Kidney epithelial cell (primary cell): Measurements from ENCODE around the gene GGCT. TPM values are rescaled to one million over a fixed set of nuclear protein-coding genes. Genes with fewer than 3 reads are reported as not detected.
"Not testable (repeated sequence)": the region's sequence is repeated elsewhere in the genome, so short reads cannot be mapped to it uniquely, and the experiment has no call there.

ENCODE experiments used
- DNase-seq: peaks from one replicate; pipeline ENCODE4 v3.0.0-alpha.2; 2010; ENCODE audit warnings: low read depth
- H3K27me3 ChIP-seq: 2 replicates; pipeline ENCODE4 v1.6.0; 2011; ENCODE audit warnings: low read length; ENCODE audit not compliant: control insufficient read depth, insufficient read depth
- H3K36me3 ChIP-seq: 2 replicates; pipeline ENCODE4 v1.5.1; 2011; ENCODE audit warnings: low read length; ENCODE audit not compliant: control insufficient read depth, insufficient read depth
- H3K4me3 ChIP-seq: 2 replicates; pipeline ENCODE4 v1.5.1; 2011; ENCODE audit warnings: low read depth, mild to moderate bottlenecking, control low read depth, low read length
- total RNA-seq: library from RNA; depleted of rRNA; stranded (reverse); fragments of >200 nt; gene quantifications from 2 replicates; pipeline ENCODE4 v1.2.3, GENCODE V29; 2015
- TF ChIP-seq, protein P1 (sequence below): IDR thresholded peaks from 2 replicates; pipeline ENCODE4 v1.5.1; 2011; ENCODE audit warnings: mild to moderate bottlenecking, moderate library complexity, low read length, control low read depth, inconsistent platforms; ENCODE audit not compliant: insufficient read depth, poor library complexity, severe bottlenecking

GGCT gene
- total RNA-seq, 1 donor from 2014 or later: 37.8 TPM

DNA sequence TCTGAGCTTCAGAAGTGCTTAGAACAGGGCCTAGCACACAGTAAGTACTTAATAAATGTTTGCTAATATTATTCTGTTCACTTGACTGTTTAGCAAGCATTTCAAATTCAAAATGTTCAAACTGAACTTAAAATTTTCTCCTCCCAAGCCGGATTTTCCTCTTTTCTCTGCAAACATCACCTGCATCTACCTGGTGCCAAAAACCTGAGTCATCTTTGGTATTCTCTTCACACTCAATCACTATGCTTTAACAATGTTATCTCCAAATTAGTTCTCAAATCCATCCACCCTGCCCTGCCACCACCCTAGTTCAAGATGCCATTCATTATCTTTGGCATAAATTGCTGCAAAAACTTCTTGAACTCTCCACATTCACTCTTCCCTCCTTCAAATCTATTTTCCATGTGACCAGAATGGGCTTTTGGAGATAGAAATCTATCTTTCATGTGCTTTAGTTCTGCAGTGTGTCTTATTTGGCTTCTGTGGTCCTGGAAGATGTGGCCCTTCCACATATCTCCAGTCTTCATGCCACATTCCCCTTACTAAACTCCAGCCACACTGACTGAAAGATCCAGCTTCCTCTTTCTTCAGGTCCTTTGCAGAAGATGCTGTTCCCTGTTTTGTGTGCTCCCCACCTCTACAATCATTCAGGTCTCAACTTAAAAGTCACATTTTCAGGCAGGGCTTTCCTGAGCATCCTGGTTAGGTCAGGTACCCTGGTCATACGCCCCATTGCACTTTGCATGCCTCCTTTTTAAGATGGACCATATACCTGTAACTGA, 2.0 kb downstream of the GGCT start:
- H3K4me3 ChIP-seq: no peak overlapping the region
- TF ChIP-seq, protein P1, sequence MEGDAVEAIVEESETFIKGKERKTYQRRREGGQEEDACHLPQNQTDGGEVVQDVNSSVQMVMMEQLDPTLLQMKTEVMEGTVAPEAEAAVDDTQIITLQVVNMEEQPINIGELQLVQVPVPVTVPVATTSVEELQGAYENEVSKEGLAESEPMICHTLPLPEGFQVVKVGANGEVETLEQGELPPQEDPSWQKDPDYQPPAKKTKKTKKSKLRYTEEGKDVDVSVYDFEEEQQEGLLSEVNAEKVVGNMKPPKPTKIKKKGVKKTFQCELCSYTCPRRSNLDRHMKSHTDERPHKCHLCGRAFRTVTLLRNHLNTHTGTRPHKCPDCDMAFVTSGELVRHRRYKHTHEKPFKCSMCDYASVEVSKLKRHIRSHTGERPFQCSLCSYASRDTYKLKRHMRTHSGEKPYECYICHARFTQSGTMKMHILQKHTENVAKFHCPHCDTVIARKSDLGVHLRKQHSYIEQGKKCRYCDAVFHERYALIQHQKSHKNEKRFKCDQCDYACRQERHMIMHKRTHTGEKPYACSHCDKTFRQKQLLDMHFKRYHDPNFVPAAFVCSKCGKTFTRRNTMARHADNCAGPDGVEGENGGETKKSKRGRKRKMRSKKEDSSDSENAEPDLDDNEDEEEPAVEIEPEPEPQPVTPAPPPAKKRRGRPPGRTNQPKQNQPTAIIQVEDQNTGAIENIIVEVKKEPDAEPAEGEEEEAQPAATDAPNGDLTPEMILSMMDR: no peak
- no peaks in the 10 kb centered on the region for H3K36me3 ChIP-seq
- DNase-seq: no peak
- H3K27me3 ChIP-seq: no peaks in the 10 kb centered on the region

DNA sequence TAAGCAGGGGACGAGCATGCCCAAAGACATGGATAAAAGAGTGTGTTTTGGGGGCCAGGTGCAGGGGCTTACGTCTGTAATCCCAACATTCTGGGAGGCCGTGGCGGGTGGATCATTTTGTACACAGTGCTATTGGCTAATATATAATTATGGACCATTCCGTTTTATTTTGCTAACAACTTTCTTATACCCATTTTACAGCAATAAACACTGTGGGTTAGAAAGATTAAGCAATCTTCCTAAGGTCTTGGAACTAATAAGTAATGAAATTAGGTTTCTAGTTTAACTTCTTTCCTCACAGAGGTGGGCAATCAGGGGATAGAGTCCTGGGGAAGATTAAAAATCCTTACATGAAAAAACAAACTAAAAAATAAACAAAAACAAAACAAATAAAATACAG, 3.4 kb downstream of the GGCT start:
- no peaks in the 10 kb centered on the region for H3K27me3 ChIP-seq
- TF ChIP-seq, protein P1: no peak
- H3K36me3 ChIP-seq: no peaks in the 10 kb centered on the region
- DNase-seq: no peak
- no peak overlapping the region for H3K4me3 ChIP-seq

DNA sequence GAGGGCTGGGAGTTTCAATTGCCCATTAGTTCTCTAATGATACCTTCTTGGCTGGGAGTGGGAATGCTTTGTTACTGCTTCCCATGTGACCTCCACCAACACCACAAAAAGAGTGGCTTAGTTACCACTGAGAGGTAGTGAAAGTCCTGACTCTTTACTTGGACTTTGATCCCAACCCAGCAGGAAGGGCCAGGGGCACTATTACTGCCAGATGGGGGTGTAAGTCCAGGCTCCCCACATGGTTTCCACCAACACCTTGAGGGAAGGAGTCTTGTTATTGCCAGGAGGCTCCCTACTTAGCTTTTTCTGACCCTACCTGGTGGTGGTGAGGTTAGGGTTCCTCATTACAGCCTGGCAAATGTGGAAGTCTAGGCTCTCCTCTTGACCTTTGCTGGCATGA, 11.4 kb downstream of the GGCT start:
- Histone ChIP-seq H3K36me3 (no peaks in the 10 kb centered on the region), H3K4me3 (no peak overlapping the region), H3K27me3 (no peaks in the 10 kb centered on the region)
- no peak for DNase-seq
- TF ChIP-seq, protein P1: no peak

DNA sequence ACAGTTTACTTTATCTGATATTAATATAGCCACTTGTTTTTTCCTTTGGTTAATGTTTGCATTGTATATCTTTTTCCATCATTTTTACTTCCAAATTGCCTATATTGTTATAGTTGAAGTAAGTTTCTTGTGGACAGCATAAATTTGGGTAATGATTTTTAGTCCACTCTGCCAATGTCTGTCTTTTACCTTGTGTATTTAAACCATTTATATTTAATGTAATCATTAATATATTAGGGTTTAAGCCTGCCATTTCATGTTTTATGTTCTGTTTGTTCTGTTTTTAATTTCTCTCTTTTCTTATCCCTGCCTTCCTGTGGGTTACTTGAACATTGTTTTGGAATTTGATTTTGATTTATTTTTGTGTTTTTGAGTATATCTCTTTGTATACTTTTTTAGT, 13.2 kb downstream of the GGCT start:
- no peaks in the 10 kb centered on the region for H3K27me3 ChIP-seq
- no peak for DNase-seq
- H3K4me3 ChIP-seq: no peak overlapping the region
- no peaks in the 10 kb centered on the region for H3K36me3 ChIP-seq
- TF ChIP-seq, protein P1: no peak

DNA sequence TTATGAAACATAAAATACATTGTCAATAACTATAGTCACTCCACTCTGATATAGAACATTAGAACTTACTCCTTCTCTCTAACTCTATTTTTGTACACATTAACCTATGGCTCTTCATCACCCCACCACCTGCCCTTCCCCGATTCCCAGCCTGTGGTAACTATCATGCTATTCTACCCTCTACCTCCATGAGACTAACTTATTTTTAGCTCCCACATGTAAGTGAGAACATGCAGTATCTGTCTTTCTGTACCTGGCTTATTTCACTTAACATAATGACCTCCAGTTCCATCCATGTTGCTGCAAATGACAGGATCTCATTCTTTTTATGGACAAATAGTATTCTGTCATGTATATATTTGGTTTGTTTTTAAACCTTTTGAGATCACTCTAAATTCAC, 17.3 kb downstream of the GGCT start:
- Histone ChIP-seq H3K36me3 (no peaks in the 10 kb centered on the region), H3K4me3 (no peak overlapping the region), H3K27me3 (no peaks in the 10 kb centered on the region)
- no peak for DNase-seq
- TF ChIP-seq, protein P1: no peak

DNA sequence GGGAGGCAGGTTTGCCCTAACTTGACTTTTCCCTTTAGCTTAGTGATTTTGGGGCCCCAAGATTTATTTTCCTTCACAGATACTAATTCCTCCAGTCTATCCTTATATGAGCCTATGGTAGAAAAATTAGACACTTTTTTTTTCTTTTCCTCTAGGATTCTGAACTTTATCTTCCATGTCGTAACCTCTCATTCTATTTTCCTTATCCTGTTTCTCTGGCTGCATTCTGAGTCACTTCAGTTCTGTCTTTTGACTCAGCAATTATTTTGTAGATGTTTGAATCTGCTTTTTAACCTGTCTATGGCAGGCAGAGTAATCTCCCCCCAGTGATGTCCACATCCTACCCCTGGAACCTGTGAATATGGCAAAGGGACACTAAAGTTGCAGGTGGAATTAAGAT, 19.0 kb downstream of the GGCT start:
- no peak for DNase-seq
- TF ChIP-seq, protein P1: no peak
- Histone ChIP-seq H3K4me3 (no peak overlapping the region), H3K36me3 (no peaks in the 10 kb centered on the region), H3K27me3 (no peaks in the 10 kb centered on the region)

DNA sequence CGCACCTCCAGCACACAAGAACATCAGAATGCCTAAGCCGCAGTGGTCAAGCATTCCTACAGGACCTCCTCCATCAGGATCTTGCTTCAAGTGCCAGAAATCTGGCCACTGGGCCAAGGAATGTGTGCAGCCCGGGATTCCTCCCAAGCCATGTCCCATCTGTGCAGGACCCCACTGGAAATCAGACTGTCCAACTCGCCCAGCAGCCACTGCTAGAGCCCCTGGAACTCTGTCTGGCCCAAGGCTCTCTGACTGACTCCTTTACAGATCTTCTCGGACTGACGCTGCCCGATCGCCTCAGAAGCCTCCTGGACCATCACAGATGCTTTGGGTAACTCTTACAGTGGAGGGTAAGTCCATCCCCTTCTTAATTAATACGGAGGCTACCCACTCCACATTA, 23.2 kb downstream of the GGCT start:
- not testable (repeated sequence) for H3K36me3 ChIP-seq, H3K4me3 ChIP-seq, H3K27me3 ChIP-seq, DNase-seq
